HG02588 (cell line): ENCODE data around the gene KRT12.

Experiments used
- ATAC-seq: cut with Tn5 transposase; IDR thresholded peaks from one replicate; pipeline ENCODE4 v1.9.1; 2021; ENCODE audit warnings: mild to moderate bottlenecking, moderate library complexity; ENCODE audit not compliant: unreplicated experiment

Gene KRT12

DNA sequence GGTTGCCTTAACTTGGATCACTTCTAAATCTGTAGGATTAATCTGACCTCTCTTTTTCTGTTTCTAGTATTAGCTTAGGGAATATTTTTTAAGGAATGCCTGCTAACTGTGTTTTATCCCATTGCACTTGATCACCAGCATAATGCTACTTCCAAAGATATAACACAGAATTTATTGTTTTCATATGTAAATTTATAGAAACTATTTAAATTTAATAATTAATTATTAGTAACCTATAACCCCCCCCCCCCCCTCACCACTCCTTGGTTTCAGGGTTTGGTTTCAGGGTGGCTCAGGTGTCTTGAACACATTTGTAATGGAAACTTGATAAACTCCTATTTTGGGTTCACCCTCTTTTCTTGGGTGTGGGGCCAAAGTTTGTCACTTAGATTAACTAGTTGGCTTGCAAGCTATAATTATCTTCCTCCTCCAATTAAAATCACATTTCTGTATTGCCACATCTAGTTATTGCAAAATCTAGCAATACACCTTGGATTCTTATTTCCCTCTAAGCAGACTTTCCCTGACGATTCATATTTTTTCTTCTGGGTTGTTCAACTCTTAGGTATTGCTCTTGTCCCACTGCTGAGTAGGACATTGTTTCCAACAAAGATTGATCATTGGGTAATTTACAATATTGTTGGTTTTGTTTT is 18.3 kb downstream of the KRT12 start:
- ATAC-seq, result no peak

DNA sequence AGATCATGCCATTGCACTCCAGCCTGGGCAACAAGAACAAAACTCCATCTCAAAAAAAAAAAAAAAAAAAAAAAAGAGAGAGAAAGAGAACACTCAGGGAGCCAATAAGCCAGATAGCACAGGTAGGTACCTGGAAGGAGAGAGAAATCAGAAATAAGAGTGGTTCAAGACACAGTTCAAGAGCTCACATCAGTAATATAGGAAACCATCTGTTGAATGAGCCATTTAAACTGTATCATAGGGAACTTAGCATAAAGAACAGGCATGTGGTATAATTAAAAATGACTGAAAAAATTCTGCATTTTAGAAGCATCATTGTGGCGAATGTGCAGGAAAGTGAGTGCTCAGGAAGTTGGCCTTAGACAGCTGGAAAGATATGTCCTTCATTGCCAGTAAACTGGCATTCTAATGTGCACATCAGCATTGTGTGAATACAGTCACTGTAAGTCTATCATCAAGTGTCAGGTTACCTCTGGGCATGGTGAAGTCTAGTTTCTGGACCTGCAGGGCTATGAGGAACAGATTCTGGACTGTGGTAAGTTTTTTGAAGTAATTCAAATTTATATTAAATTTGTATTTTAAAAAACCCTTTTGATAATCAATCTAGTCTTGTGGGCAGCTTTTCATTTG is 20.4 kb downstream of the KRT12 start:
- ATAC-seq, result no peak

DNA sequence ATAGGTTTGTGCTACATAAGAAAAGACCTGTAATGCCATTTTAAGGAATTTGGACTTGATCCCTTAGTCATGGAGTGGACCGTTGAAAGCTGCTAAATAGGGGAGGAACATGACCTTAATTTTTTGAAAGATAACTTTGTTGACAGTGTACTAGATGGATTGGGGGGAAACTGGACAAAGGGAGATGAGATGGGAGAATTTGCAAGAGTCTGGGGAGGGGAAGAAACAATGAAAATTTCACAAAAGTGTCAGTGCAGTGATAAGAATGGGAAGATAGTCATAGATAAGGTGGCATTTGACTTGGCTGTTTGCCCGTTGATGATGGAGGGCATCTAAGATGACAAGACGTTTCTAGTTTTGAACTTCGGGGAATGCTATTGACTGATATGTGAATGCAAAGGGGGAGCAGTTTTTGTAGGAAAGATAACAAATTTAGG is 22.3 kb downstream of the KRT12 start:
- ATAC-seq, result no peak

DNA sequence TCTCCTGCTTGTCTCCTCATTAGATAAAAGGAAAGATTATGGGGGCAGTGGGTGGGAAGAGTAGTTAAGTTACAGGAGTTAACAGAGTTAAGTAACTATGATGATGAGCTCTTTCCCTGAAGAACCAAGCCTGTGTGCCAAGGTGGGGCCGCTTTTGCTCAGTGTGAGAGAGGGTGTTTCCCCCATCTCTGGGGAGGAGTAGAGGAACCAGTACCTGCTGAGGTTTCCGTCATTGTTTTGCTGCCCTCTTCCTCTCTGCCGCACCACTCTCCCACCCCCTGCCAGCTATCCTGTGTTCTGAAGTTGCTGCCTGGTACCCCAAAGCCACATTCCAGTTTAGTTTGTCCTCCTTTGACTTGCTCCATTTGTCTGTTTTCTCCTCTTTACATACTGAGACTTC is 23.8 kb downstream of the KRT12 start:
- ATAC-seq, result no peak

DNA sequence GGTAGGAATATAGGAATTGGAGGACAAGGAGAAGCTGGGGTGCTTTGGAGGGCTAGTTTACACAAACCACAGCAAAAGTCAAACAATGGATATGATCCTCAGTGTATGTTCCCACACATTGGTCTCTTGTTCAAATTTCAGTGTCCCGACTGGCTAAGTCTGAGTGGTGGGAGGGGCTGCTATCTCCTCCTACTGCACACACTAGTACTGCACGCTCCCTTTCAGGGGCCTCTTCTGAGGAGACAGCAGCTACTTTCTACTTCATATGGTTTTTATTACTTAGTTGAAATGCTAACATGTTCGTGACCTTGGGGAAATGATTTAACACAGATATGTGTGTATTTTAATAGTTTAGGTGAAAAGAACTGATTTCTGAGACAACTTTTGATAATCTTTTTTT is 25.8 kb downstream of the KRT12 start:
- no peak for ATAC-seq

DNA sequence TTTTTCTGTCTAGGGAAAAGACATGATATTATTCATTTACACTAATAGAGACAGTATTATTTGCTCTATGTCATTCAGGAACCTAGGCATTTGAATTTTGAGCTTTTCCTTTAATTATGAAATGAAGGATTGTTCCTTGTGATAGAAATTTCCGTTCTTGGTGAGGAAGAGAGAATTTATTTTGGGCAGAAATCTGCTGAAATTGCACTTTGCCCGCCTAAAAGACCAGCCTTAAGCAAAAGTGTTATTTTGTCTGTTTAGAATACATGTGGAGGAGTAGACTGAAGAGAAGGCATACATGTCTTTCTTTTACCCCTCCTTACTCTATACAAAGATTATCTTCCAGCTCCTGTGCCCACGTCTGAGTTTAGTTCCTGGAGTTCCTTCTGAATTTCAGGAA is 27.8 kb downstream of the KRT12 start:
- ATAC-seq, result no peak

DNA sequence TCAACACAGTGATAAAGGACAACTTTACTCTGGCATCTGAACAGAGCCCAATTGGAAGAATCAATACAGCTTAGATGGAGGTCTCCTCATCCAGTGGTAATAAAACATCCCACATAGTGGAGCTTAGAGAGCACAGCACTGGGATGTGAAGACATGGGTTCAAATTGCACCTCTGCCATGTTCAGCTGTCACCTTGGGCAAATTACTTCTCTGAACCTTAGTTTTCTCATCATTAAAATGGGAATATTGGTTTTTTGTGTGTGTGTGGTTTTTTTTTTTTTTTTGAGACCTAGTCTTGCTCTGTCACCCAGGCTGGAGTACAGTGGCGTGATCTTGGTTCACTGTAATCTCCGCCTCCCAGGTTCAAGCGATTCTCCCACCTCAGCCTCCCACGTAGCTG is 31.0 kb downstream of the KRT12 start:
- ATAC-seq, result no peak

DNA sequence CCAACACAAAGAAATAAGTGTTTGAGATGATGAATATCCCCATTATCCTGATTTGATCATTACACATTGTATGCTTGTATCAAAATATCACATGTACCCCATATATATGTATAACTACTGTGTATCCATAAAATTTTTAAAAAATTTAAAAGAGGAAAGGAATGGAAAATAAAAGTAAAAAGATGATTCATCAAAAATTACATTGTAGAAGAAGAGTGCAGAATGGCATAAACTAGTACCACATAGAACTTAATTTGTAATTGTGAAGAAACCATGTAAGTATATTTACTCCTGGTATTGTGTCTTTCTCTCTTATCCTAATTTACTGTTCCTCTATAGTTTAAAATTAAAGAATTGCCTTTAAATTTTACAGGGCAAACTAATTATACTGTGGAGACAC is 33.1 kb downstream of the KRT12 start:
- no peak for ATAC-seq

DNA sequence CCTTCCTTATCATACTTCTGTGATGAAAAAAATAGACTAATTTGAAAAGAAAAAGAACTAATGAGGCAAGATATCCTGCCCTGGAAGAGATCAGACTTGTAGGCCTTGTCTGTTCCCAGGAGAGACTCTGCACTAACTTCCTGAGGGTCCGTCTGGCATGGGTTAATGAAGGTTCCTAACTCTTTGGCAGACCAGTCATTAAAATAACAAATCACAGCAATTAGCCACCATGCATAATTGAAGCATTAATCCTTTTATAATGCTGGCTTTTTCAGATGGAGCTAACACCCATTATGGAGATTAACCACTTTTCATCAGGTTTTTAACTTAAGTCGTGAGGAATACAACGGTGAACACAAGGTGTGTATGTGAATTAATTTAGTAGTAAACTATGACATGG is 34.2 kb downstream of the KRT12 start:
- ATAC-seq, result no peak

DNA sequence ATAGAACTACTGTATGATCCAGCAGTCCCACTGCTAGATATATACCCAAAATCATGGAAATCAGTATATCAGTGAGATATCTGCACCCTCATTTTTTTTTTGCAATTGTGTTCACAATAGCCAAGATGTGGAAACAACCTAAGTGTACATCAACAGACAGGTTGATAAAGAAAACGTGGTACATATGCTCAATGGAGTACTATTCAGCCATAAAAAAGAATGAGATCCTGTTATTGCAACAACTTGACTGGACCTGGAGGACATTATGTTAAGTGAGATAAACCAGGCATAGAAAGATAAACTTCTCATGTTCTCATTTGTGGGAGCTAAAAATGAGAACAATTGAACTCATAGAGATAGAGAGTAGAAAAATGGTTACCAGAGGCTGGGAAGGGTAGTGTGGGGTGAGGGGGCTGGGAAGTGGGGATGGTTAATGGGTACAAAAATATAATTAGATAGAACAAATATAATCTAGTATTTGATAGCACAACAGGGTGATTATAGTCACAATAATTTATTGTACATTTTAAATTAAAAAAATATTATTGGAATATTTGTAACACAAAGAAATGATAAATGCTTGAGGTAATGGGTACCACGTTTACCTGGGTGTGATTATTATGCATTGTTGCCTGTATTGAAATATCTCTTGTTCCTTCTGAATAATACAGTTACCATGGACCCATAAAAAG is 36.8 kb downstream of the KRT12 start:
- no peak for ATAC-seq

DNA sequence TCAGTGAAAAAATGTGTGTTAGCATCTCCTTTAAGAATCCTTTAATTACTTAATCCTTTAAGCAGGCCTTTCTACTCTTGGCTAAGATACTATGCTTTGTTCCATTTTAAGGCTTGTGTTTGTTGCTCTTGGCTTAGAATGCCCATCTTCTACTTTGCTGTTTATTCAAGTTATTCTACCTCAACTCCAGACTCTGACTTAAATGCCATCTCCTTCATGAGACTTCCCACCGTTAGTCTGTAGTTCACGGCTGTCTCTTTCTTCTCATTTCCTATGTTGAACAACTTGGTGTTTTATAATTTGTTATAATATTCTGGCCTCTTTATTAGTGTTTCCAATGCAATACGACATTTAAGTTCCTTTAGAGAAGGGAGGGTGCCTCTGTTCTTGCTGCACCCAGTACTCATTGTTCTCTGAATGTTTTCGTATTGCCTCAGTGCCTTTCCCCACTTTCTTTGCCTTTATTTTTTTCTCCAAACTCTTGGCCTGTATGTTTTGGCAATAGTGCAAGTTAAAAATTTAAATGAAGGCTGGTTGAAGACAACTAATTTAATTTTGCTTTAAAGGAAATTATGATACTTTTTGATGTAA is 38.5 kb downstream of the KRT12 start:
- no peak for ATAC-seq

DNA sequence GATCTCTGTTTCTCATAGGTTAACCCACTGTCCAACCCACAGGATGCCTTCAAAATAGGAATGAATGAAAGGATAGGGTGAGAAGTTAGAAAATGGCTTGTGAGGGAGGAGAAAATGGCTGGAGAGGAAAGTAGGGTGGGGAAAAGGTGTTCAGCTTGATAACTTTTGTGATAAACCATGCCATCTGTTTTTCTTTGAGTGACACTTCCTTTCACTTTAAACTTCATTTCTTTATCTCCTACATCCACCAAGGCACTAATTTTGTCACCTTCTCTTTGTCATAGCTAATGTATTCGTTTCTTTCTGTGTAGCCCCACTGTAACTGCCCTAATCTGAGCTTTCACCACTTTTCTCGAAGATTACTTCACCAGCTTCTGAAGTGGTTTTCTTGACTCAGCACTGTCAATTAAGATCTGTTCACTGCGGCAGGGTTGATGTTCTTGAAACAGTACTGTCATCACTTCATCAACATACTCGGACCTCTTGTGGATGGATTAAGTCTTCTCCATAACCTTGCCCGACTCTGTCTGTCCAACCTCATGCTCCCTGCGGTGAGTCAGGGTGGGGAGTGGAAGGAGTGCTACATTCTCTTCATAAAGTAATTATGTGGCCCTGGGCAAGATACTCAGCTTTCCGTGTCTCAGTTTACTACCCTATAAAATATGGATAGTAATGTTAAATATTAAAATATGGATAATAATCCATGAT is 39.1 kb downstream of the KRT12 start:
- no peak for ATAC-seq

DNA sequence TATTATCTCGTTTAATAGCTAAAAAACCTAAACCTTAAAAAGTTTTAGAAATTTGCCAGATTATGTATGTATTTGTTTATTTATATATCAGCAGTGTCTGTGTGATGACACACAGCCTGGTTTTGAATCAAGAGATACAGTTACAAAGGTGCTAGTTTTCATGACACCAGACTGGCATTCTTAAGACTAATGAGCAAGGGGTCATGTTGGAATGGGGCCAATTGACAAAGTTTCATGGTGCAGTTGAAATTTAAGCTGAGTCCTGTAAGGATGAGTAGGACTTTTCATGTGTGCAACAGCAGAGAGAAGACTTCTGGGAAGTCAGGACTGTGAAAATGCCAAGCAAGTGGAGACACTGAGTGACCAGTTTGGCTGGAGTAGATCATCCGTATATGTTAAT is 41.4 kb downstream of the KRT12 start:
- no peak for ATAC-seq

DNA sequence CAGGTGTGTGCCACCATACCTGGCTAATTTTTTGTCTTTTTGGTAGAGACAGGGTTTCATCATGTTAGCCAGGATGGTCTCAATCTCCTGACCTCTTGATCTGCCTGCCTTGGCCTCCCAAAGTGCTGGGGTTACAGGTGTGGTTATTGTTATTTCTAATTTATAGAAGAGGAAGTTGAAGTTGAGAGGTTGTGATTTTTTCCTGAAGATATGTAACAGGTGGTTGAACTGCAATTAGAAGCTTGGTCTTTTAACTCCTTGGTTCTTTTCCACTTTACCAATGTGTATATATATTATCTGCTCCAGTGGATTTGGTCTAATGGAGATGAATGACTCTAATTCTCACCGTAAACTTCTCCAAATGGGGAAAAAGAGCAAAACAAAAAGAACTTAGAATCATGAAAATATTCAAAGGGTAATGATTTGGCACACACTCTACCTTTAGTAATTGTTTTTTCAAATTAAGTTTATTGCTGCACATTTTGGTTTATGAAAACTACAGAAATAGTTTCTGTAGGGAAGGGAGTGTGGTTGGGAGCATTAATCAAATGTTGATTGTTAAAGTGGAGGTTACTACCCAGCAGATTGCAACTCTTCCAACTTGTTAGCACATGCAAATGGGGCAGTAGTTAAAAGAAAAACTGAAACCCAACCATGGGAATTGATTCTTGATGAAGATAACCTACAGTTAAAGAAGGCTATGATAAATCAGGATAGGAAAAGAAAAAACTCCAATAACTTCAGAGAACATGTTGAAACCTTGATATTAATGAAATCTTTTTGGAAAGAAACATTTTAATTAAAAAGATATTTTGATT is 42.8 kb downstream of the KRT12 start:
- ATAC-seq, result no peak

DNA sequence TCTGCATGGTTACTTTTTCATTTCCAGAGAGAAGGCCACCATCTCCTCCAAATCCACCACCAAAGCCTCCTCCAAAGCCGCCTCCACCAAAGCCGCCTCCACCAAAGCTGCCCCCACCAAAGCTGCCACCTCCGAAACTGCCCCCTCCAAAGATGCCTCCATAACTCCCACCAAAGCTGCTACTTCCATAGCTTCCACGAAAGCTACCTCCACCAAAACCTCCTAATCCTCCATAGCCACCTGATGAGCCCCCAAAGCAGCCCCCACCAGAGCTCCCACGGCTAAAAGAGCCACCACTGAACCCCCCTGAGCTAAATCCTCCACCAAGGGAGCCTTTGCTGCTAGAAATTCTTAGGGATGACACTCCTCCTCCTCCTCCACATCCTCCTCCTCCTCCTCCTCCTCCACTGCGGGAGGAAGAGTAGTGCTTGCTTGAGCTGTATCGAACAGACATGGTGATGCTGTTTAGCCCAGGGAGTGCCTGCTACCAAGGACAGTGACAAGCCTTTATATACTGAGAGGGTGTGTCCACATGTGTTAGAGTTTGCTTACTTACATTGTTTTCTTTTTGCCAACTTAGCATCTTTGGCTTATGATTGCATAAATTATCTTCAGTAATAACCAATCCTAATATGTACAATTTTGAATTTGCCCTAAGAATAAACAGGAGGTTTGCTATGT is 44.8 kb downstream of the KRT12 start, which contains the start of gene KRT10:
Gene KRT10 (minus strand): TSS at position 483 of the 681 bp plus-strand sequence. CDS start 29 bp downstream, at position 454.
- no peak for ATAC-seq

DNA sequence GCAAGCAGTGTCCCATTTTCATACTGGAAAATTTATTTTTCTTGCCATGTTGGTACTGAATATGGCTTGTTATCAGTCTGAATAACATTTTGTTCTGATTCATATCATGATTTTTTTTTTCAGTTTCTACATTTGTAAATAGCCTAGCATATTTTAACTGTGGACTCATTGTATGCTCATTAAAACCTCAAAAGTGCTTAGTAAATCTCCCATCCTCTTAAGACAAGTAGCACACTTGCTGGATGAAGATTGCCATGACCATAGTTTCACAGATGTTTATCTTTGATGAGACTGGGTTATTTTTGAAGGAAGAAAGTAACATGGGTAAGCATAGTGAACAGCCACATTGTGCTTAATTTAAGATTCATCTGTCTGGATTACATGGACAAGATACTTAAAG is 45.5 kb downstream of the KRT12 start:
- ATAC-seq, result no peak

DNA sequence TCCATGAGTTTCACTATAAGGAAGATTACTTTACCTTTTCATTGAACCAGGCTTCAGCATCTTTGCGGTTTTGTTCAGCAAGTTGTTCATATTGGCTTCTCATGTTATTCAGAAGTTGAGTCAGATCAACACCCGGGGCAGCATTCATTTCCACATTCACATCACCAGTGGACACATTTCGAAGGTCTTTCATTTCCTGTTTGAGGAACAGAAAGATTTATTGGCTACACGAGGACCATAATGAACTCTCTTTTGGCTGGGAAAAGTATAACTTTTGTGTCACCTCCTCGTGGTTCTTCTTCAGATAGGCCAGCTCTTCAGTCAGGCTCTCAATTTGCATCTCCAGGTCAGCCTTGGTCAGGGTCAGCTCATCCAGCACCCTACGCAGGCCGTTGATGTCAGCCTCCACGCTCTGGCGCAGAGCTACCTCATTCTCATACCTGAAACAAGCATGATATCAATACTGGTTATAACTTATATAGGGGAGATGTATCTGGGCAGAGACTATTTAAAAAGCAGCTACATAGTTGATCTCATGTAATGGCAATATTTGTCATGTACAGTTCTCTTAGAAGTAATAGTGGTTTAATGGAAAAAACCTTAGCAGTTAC is 46.7 kb downstream of the KRT12 start:
- no peak for ATAC-seq

DNA sequence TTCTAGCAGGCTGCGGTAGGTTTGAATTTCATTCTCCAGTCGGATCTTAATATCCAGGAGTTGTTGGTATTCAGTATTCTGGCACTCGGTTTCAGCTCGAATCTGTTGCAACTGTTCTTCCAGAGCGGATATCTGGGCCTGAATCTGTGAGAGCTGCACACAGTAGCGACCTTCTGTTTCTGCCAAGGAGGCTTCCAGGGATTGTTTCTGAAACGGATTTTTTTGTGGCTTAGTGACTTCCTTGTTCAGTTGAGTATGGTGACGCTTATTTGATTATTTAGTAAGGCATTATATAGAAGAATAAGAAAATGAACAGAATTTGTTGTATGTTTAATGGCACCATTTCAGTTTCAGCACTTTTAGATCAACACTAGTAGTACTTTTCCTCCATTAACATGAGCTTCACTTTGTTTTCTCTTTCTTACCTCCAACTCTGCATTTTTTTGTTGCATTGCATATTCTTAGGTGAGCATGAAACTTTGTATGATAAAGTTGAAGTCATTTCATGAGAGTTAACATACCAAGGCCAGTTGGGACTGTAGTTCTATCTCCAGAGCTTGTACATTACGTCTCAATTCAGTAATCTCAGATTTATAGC is 47.4 kb downstream of the KRT12 start:
- no peak for ATAC-seq
